ENCODE data around the gene HBE1. TPM values are rescaled to one million over a fixed set of nuclear protein-coding genes. Genes with fewer than 3 reads are reported as not detected.

Gene HBE1
- polyA plus RNA-seq, 1 donor: 5.6 TPM

- H3K36me3 ChIP-seq (ENCODE audit: control insufficient read depth, insufficient read depth, low read length): no peaks in the 10 kb centered on the region
- WGBS (ENCODE audit: insufficient coverage, low lambda C conversion rate): no CpG with 5 or more reads among the region's 2 CpGs
- no peak within 1 kb of the TSS for H3K4me3 ChIP-seq (ENCODE audit: low read length)
- no peak for DNase-seq
- no peaks in the 10 kb centered on the region for H3K9me3 ChIP-seq (ENCODE audit: control insufficient read depth, low read depth, low read length)
- H3K4me1 ChIP-seq (ENCODE audit: control insufficient read depth, insufficient read depth, low read length): no peaks in the 10 kb centered on the region
- H3K27ac ChIP-seq (ENCODE audit: low read length): no peak within 1 kb of the TSS
- H3K27me3 ChIP-seq (ENCODE audit: control insufficient read depth, insufficient read depth, low read length): no peaks in the 10 kb centered on the region
These were observed 35.3 kb downstream of the HBE1 start, which contains the start of gene HBD for GRCh38 chr11:5234381-5234834. TSS of gene HBD (minus strand) at chr11:5234483. CDS start at chr11:5234433, 50 bp downstream.

GRCh38 chr11:5233307-5233706 lies 36.4 kb downstream of the HBE1 start:
- no peak overlapping the region for H3K27ac ChIP-seq (ENCODE audit: low read length)
- no peaks in the 10 kb centered on the region for H3K4me1 ChIP-seq (ENCODE audit: control insufficient read depth, insufficient read depth, low read length)
- no peaks in the 10 kb centered on the region for H3K27me3 ChIP-seq (ENCODE audit: control insufficient read depth, insufficient read depth, low read length)
- H3K4me3 ChIP-seq (ENCODE audit: low read length): no peak overlapping the region
- H3K36me3 ChIP-seq (ENCODE audit: control insufficient read depth, insufficient read depth, low read length): no peaks in the 10 kb centered on the region
- 100% methylated on average over 1 of the region's 1 CpG for WGBS (ENCODE audit: insufficient coverage, low lambda C conversion rate)
- DNase-seq: no peak
- no peaks in the 10 kb centered on the region for H3K9me3 ChIP-seq (ENCODE audit: control insufficient read depth, low read depth, low read length)

GRCh38 chr11:5232821-5233220 lies 36.9 kb downstream of the HBE1 start:
- Histone ChIP-seq H3K9me3 (ENCODE audit: control insufficient read depth, low read depth, low read length) (no peaks in the 10 kb centered on the region), H3K36me3 (ENCODE audit: control insufficient read depth, insufficient read depth, low read length) (no peaks in the 10 kb centered on the region), H3K27ac (ENCODE audit: low read length) (no peak overlapping the region), H3K27me3 (ENCODE audit: control insufficient read depth, insufficient read depth, low read length) (no peaks in the 10 kb centered on the region), H3K4me1 (ENCODE audit: control insufficient read depth, insufficient read depth, low read length) (no peaks in the 10 kb centered on the region), H3K4me3 (ENCODE audit: low read length) (no peak overlapping the region)
- DNase-seq: no peak
- WGBS (ENCODE audit: insufficient coverage, low lambda C conversion rate): no CpG with 5 or more reads among the region's 2 CpGs

GRCh38 chr11:5232176-5232575 lies 37.6 kb downstream of the HBE1 start:
- Histone ChIP-seq H3K9me3 (ENCODE audit: control insufficient read depth, low read depth, low read length) (no peaks in the 10 kb centered on the region), H3K27ac (ENCODE audit: low read length) (no peak overlapping the region), H3K36me3 (ENCODE audit: control insufficient read depth, insufficient read depth, low read length) (no peaks in the 10 kb centered on the region), H3K4me1 (ENCODE audit: control insufficient read depth, insufficient read depth, low read length) (no peaks in the 10 kb centered on the region), H3K4me3 (ENCODE audit: low read length) (no peak overlapping the region), H3K27me3 (ENCODE audit: control insufficient read depth, insufficient read depth, low read length) (no peaks in the 10 kb centered on the region)
- WGBS (ENCODE audit: insufficient coverage, low lambda C conversion rate): 91% methylated on average over 2 of the region's 3 CpGs
- DNase-seq: no peak

GRCh38 chr11:5231111-5231510 lies 38.6 kb downstream of the HBE1 start:
- Histone ChIP-seq H3K9me3 (ENCODE audit: control insufficient read depth, low read depth, low read length) (no peaks in the 10 kb centered on the region), H3K36me3 (ENCODE audit: control insufficient read depth, insufficient read depth, low read length) (no peaks in the 10 kb centered on the region)
- WGBS (ENCODE audit: insufficient coverage, low lambda C conversion rate): no CpG with 5 or more reads among the region's 2 CpGs

GRCh38 chr11:5230266-5230665 lies 39.5 kb downstream of the HBE1 start:
- no peaks in the 10 kb centered on the region for H3K9me3 ChIP-seq (ENCODE audit: control insufficient read depth, low read depth, low read length)
- no peaks in the 10 kb centered on the region for H3K4me1 ChIP-seq (ENCODE audit: control insufficient read depth, insufficient read depth, low read length)
- no peak overlapping the region for H3K27ac ChIP-seq (ENCODE audit: low read length)
- WGBS (ENCODE audit: insufficient coverage, low lambda C conversion rate): 89% methylated on average over 1 of the region's 1 CpG
- no peaks in the 10 kb centered on the region for H3K36me3 ChIP-seq (ENCODE audit: control insufficient read depth, insufficient read depth, low read length)
- DNase-seq: no peak
- no peaks in the 10 kb centered on the region for H3K27me3 ChIP-seq (ENCODE audit: control insufficient read depth, insufficient read depth, low read length)
- H3K4me3 ChIP-seq (ENCODE audit: low read length): no peak overlapping the region

More at GRCh38 chr11:5231111-5231510, 38.6 kb downstream of the HBE1 start:
- no peak overlapping the region for H3K4me3 ChIP-seq (ENCODE audit: low read length)
- H3K4me1 ChIP-seq (ENCODE audit: control insufficient read depth, insufficient read depth, low read length): no peaks in the 10 kb centered on the region
- DNase-seq: no peak
- no peaks in the 10 kb centered on the region for H3K27me3 ChIP-seq (ENCODE audit: control insufficient read depth, insufficient read depth, low read length)
- H3K27ac ChIP-seq (ENCODE audit: low read length): no peak overlapping the region

- H3K9me3 ChIP-seq (ENCODE audit: control insufficient read depth, low read depth, low read length): no peaks in the 10 kb centered on the region
- H3K36me3 ChIP-seq (ENCODE audit: control insufficient read depth, insufficient read depth, low read length): no peaks in the 10 kb centered on the region
- WGBS (ENCODE audit: insufficient coverage, low lambda C conversion rate): 100% methylated on average over 1 of the region's 2 CpGs
- no peak for DNase-seq
- no peak overlapping the region for H3K4me3 ChIP-seq (ENCODE audit: low read length)
- H3K27me3 ChIP-seq (ENCODE audit: control insufficient read depth, insufficient read depth, low read length): no peaks in the 10 kb centered on the region
- H3K4me1 ChIP-seq (ENCODE audit: control insufficient read depth, insufficient read depth, low read length): no peaks in the 10 kb centered on the region
- no peak overlapping the region for H3K27ac ChIP-seq (ENCODE audit: low read length)
These were observed 39.9 kb downstream of the HBE1 start for GRCh38 chr11:5229796-5230195.

- no peak overlapping the region for H3K27ac ChIP-seq (ENCODE audit: low read length)
- H3K4me1 ChIP-seq (ENCODE audit: control insufficient read depth, insufficient read depth, low read length): no peaks in the 10 kb centered on the region
- no peaks in the 10 kb centered on the region for H3K9me3 ChIP-seq (ENCODE audit: control insufficient read depth, low read depth, low read length)
- H3K4me3 ChIP-seq (ENCODE audit: low read length): no peak overlapping the region
- no peak for DNase-seq
- no CpG with 5 or more reads among the region's 1 CpG for WGBS (ENCODE audit: insufficient coverage, low lambda C conversion rate)
- no peaks in the 10 kb centered on the region for H3K27me3 ChIP-seq (ENCODE audit: control insufficient read depth, insufficient read depth, low read length)
- H3K36me3 ChIP-seq (ENCODE audit: control insufficient read depth, insufficient read depth, low read length): no peaks in the 10 kb centered on the region
These were observed 40.4 kb downstream of the HBE1 start for GRCh38 chr11:5229356-5229755.

GRCh38 chr11:5228124-5228523 lies 41.6 kb downstream of the HBE1 start:
- Histone ChIP-seq H3K36me3 (ENCODE audit: control insufficient read depth, insufficient read depth, low read length) (no peaks in the 10 kb centered on the region), H3K27me3 (ENCODE audit: control insufficient read depth, insufficient read depth, low read length) (no peaks in the 10 kb centered on the region), H3K4me3 (ENCODE audit: low read length) (no peak overlapping the region), H3K9me3 (ENCODE audit: control insufficient read depth, low read depth, low read length) (no peaks in the 10 kb centered on the region), H3K4me1 (ENCODE audit: control insufficient read depth, insufficient read depth, low read length) (no peaks in the 10 kb centered on the region), H3K27ac (ENCODE audit: low read length) (no peak overlapping the region)
- 81% methylated on average over 5 of the region's 5 CpGs for WGBS (ENCODE audit: insufficient coverage, low lambda C conversion rate)
- DNase-seq: no peak

- Histone ChIP-seq H3K27ac (ENCODE audit: low read length) (no peak overlapping the region), H3K9me3 (ENCODE audit: control insufficient read depth, low read depth, low read length) (no peaks in the 10 kb centered on the region), H3K27me3 (ENCODE audit: control insufficient read depth, insufficient read depth, low read length) (no peaks in the 10 kb centered on the region), H3K4me3 (ENCODE audit: low read length) (no peak overlapping the region), H3K4me1 (ENCODE audit: control insufficient read depth, insufficient read depth, low read length) (no peaks in the 10 kb centered on the region), H3K36me3 (ENCODE audit: control insufficient read depth, insufficient read depth, low read length) (no peaks in the 10 kb centered on the region)
- WGBS (ENCODE audit: insufficient coverage, low lambda C conversion rate): 60% methylated on average over 1 of the region's 1 CpG
- no peak for DNase-seq
These were observed 42.1 kb downstream of the HBE1 start for GRCh38 chr11:5227681-5228080.

GRCh38 chr11:5226732-5227310 lies 42.9 kb downstream of the HBE1 start, which contains the start of gene HBB:
TSS of gene HBB (minus strand) at chr11:5227071. CDS start at chr11:5227021, 50 bp downstream.
- 40% methylated on average over 1 of the region's 3 CpGs for WGBS (ENCODE audit: insufficient coverage, low lambda C conversion rate)

More at GRCh38 chr11:5226732-5227310, 42.9 kb downstream of the HBE1 start, which contains the start of gene HBB:
- no peak within 1 kb of the TSS for H3K27ac ChIP-seq (ENCODE audit: low read length)
- no peaks in the 10 kb centered on the region for H3K36me3 ChIP-seq (ENCODE audit: control insufficient read depth, insufficient read depth, low read length)
- H3K9me3 ChIP-seq (ENCODE audit: control insufficient read depth, low read depth, low read length): no peaks in the 10 kb centered on the region
- no peaks in the 10 kb centered on the region for H3K27me3 ChIP-seq (ENCODE audit: control insufficient read depth, insufficient read depth, low read length)
- no peak for DNase-seq
- no peak within 1 kb of the TSS for H3K4me3 ChIP-seq (ENCODE audit: low read length)
- no peaks in the 10 kb centered on the region for H3K4me1 ChIP-seq (ENCODE audit: control insufficient read depth, insufficient read depth, low read length)
